Thyroid gland (tissue), 4 donors: ENCODE measurements around the gene DYNLT2B.

ENCODE experiments used
- CTCF ChIP-seq, 6 experiments: fragments of 200-600 bp in 3 of 6; fragments of 450-650 bp in 3 of 6; sonication (generic) in 3 of 6; IDR thresholded peaks; one replicate each; pipeline ENCODE4 v1.5.1; 2016 to 2019; ENCODE audit warnings: antibody characterized with exemption in 6 of 6, mild to moderate bottlenecking in 2 of 6, inconsistent platforms in 1 of 6, moderate library complexity in 1 of 6
- POLR2A ChIP-seq, 2 donors: fragments of 450-650 bp; IDR thresholded peaks; one replicate each; pipeline ENCODE4 v1.6.1; 2017; ENCODE audit warnings: antibody characterized with exemption in 2 of 2, mild to moderate bottlenecking in 2 of 2, moderate library complexity in 1 of 2

- TF ChIP-seq CTCF (IDR thresholded peaks at IDR 0.05), result no peak
- no peak for TF ChIP-seq POLR2A (IDR thresholded peaks at IDR 0.05)
Observed at GRCh38 chr3:196320137-196320536, 2.1 kb upstream of the DYNLT2B start.
